PC-3 (cell line): ENCODE measurements around the gene ANOS1.

Experiments
- CTCF ChIP-seq: fragments of 300-600 bp; sonication (generic); conservative IDR thresholded peaks from 2 replicates; pipeline ENCODE4 v1.5.1; 2017; ENCODE audit warnings: antibody characterized with exemption, low read depth, mild to moderate bottlenecking, low read length
- EZH2phosphoT487 ChIP-seq: fragments of 300-600 bp; sonication (generic); IDR thresholded peaks from 2 replicates; pipeline ENCODE4 v1.6.1; 2018; ENCODE audit warnings: mild to moderate bottlenecking, antibody characterized with exemption, low read length, borderline replicate concordance

DNA sequence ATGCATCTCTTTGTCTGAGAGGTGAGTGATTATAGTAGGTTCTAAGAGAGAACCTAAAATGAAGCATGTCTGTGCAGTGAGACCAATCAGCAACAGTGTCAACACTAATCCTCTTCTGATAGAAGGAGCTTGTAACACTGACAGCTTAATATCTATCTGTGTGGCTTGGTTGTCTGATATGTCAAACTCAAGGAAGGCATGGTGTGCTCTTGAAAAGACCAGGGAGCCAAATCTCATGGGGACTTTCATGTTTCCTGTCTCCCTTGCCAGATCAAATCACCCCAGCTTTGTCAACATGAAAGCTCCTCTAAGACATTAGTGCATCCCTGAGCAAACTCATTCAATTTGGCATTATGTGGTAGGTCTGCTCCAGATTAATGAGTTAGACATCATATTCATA lies 95.4 kb downstream of the ANOS1 start:
- TF ChIP-seq CTCF (no peak), EZH2phosphoT487 (no peak)
